Body of pancreas (tissue), 4 donors: ENCODE data around the gene GSAP. TPM values are rescaled to one million over a fixed set of nuclear protein-coding genes. Genes with fewer than 3 reads are reported as not detected.

Experiments used
- ATAC-seq: fragments of 150-250 bp; one replicate; pipeline ENCODE4 v1.9.1; 2016
- DNase-seq, 4 donors: peaks; one replicate each; pipeline ENCODE4 v3.0.0-alpha.2; 2019
- H3K27ac ChIP-seq, 4 donors: fragments of 200-600 bp; sonication (generic); 1 replicate in 3 of 4; 2 replicates in 1 of 4; pipeline versions ENCODE4 v1.5.1 to v1.6.1; 2016 to 2019; ENCODE audit warnings: mild to moderate bottlenecking in 1 of 4, mixed read lengths in 1 of 4, moderate library complexity in 1 of 4
- H3K27me3 ChIP-seq, 2 donors: fragments of 200-600 bp; sonication (generic); one replicate each; pipeline ENCODE4 v1.6.0; 2016; ENCODE audit warnings: mild to moderate bottlenecking in 1 of 2
- H3K36me3 ChIP-seq, 2 donors: fragments of 200-600 bp; sonication (generic); replicated peaks in 1 of 2; 2 replicates each; pipeline ENCODE4 v1.5.1; 2016; ENCODE audit warnings: low read depth in 2 of 2; ENCODE audit not compliant: insufficient read depth in 1 of 2
- H3K4me1 ChIP-seq: fragments of 200-600 bp; sonication (generic); one replicate; pipeline ENCODE4 v1.6.0; 2016
- H3K4me3 ChIP-seq, 2 donors: fragments of 200-600 bp; sonication (generic); 1 replicate in 1 of 2; 2 replicates in 1 of 2; pipeline ENCODE4 v1.5.1; 2016 to 2019
- H3K9me3 ChIP-seq, 3 donors: fragments of 200-600 bp; sonication (generic); 1 replicate in 2 of 3; 2 replicates in 1 of 3; pipeline ENCODE4 v1.5.1; 2016
- POLR2A ChIP-seq, 3 donors: fragments of 450-650 bp; IDR thresholded peaks; one replicate each; pipeline ENCODE4 v1.6.1; 2016; ENCODE audit warnings: antibody characterized with exemption in 3 of 3, mild to moderate bottlenecking in 2 of 3
- WGBS, 2 donors: methylation state at CpG; one replicate each; pipeline ENCODE4 v1.1.5; 2017; 5-methylcytosine and 5-hydroxymethylcytosine counted together
- intact Hi-C: fragments of 100-400 bp; cut with DNase I; formaldehyde crosslinking; loops from one replicate; pipeline ENCODE4 v1.15.1; 2023
- total RNA-seq, 2 donors: library from RNA; depleted of rRNA; stranded (reverse); fragments of >200 nt; gene quantifications; one replicate each; pipeline ENCODE4 v1.1.0, GENCODE V29; 2016
- TF ChIP-seq, protein P1 (sequence below), 7 experiments: fragments of 450-650 bp in 4 of 7; fragments of 200-600 bp in 3 of 7; sonication (generic) in 3 of 7; IDR thresholded peaks; one replicate each; pipeline ENCODE4 v1.5.1; 2016 to 2019; ENCODE audit warnings: antibody characterized with exemption in 7 of 7

Gene GSAP
- total RNA-seq, 2 donors from 2014 or later = 13.7 to 18.8 TPM

GRCh38 chr7:77442636-77443035, 26.5 kb upstream of the GSAP start:
- no peak for TF ChIP-seq POLR2A (IDR thresholded peaks at IDR 0.05)
- TF ChIP-seq, protein P1, sequence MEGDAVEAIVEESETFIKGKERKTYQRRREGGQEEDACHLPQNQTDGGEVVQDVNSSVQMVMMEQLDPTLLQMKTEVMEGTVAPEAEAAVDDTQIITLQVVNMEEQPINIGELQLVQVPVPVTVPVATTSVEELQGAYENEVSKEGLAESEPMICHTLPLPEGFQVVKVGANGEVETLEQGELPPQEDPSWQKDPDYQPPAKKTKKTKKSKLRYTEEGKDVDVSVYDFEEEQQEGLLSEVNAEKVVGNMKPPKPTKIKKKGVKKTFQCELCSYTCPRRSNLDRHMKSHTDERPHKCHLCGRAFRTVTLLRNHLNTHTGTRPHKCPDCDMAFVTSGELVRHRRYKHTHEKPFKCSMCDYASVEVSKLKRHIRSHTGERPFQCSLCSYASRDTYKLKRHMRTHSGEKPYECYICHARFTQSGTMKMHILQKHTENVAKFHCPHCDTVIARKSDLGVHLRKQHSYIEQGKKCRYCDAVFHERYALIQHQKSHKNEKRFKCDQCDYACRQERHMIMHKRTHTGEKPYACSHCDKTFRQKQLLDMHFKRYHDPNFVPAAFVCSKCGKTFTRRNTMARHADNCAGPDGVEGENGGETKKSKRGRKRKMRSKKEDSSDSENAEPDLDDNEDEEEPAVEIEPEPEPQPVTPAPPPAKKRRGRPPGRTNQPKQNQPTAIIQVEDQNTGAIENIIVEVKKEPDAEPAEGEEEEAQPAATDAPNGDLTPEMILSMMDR (IDR thresholded peaks at IDR 0.05) = no peak

DNA sequence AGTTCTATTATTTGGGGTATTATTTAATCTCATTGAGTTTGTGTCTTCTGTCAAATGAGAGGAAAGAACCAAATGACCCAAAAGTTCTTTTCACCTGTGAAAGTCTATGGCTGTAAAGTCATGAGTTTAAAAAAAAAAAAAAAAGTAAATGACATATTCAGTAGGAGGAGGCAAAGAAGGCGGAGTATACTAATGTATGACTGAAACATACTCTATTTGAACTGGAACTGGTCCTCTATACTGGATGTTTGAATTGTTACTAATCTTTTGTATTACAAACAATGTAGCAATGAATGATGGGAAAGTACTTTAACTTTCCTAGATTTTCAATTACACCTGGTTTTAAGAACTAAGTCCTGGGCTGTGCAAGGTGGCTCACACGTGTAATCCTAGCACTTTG, 24.9 kb upstream of the GSAP start:
- no peak for TF ChIP-seq POLR2A (IDR thresholded peaks at IDR 0.05)
- TF ChIP-seq, protein P1 (IDR thresholded peaks at IDR 0.05) = no peak

More at GRCh38 chr7:77442636-77443035, 26.5 kb upstream of the GSAP start:
- H3K27me3 ChIP-seq = no peaks in the 10 kb centered on the region
- WGBS, 2 donors = 80 to 85% methylated on average over 2 of the region's 2 CpGs
- H3K27ac ChIP-seq = no peak overlapping the region
- no peak overlapping the region for H3K4me3 ChIP-seq
- no peak for DNase-seq
- H3K9me3 ChIP-seq = no peaks in the 10 kb centered on the region
- H3K4me1 ChIP-seq = no peaks in the 10 kb centered on the region
- H3K36me3 ChIP-seq = no peaks in the 10 kb centered on the region
- no peak for ATAC-seq
- intact Hi-C loops = no loop called here

DNA sequence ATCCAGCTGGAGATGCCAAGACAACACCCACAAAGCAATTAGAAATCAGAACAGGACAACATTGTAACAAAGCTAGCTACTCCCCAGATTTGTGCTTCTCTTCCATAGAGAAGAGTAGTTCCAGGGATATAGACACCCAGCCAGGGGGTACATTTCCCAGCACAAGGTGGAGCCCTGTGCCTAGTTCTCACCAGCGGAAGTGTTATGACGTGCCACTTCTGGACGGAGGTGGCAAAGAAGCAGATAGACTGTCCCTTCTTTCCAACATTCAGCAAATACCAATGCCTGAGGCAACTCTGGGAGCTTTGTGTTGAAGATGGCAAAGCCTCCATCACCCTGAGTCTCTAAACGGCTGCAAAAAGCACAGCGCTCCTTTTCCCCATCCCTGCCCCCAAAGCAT, 23.4 kb upstream of the GSAP start:
- TF ChIP-seq, protein P1 (IDR thresholded peaks at IDR 0.05) = peak in 4 of 7 experiments; percentile 23 to 34 (median 30)
- TF ChIP-seq POLR2A (IDR thresholded peaks at IDR 0.05) = no peak
- Histone ChIP-seq H3K9me3 (no peaks in the 10 kb centered on the region), H3K4me1 (no peaks in the 10 kb centered on the region), H3K36me3 (no peaks in the 10 kb centered on the region), H3K27me3 (no peaks in the 10 kb centered on the region), H3K27ac (no peak overlapping the region), H3K4me3 (no peak overlapping the region)
- 34 to 38% methylated on average over 5 of the region's 5 CpGs for WGBS, 2 donors
- intact Hi-C loops = no loop called here
- peak; percentile 23 to 56 (median 42) for DNase-seq
- ATAC-seq = peak; percentile 45

More for the DNA sequence above, 24.9 kb upstream of the GSAP start:
- 35 to 56% methylated on average over 2 of the region's 2 CpGs for WGBS, 2 donors
- Histone ChIP-seq H3K27me3 (no peaks in the 10 kb centered on the region), H3K36me3 (no peaks in the 10 kb centered on the region), H3K27ac (no peak overlapping the region), H3K9me3 (no peaks in the 10 kb centered on the region), H3K4me1 (no peaks in the 10 kb centered on the region), H3K4me3 (no peak overlapping the region)
- DNase-seq (no peak), ATAC-seq (peak; percentile 53)
- intact Hi-C loops = no loop called here

- TF ChIP-seq POLR2A (IDR thresholded peaks at IDR 0.05) = no peak
- TF ChIP-seq, protein P1 (IDR thresholded peaks at IDR 0.05) = no peak
Measured at GRCh38 chr7:77438131-77438530, 22.0 kb upstream of the GSAP start.

DNA sequence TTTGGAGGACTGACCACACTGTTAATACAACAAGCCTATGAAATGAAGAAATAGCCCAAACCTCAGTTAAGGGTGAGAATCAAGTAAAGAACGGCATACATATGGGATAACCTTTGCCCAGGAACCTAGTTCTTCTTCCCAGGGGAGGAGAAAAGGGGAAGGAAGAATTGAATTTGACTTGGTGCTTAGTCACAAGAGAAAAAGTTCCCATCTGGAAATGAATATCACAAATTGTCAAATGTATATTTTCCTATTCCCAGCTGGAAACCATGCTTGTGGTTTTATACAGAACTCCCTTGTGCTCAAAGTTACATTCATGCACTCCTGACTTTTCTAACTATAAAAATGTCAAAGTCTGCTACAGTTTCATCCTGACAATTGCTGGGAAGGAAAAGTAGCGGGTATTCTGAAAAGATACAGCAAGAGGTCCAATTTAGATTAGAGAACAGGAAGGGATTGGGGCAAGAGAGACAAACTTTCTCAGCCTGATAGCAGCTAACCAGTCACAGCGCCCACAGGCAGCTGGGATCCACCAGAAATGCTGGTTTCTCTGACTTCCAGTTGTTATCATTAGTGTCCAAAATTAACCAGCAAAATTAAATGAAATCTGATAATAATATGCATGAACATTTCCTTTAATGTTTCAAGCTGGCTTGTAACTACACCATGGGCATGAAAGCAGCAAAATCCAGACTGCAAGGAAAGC, 18.6 kb upstream of the GSAP start:
- no peaks in the 10 kb centered on the region for H3K4me1 ChIP-seq
- H3K9me3 ChIP-seq = no peaks in the 10 kb centered on the region
- H3K36me3 ChIP-seq = no peaks in the 10 kb centered on the region
- TF ChIP-seq POLR2A (IDR thresholded peaks at IDR 0.05) = no peak
- TF ChIP-seq, protein P1 (IDR thresholded peaks at IDR 0.05) = no peak
- no peak overlapping the region for H3K27ac ChIP-seq
- 85 to 89% methylated on average over 3 of the region's 3 CpGs for WGBS, 2 donors
- no peak for ATAC-seq
- no peak overlapping the region for H3K4me3 ChIP-seq
- intact Hi-C loops = no loop called here
- H3K27me3 ChIP-seq = no peaks in the 10 kb centered on the region
- DNase-seq = no peak

More at GRCh38 chr7:77438131-77438530, 22.0 kb upstream of the GSAP start:
- 92 to 100% methylated on average over 1 of the region's 1 CpG for WGBS, 2 donors
- no peaks in the 10 kb centered on the region for H3K27me3 ChIP-seq
- no peak overlapping the region for H3K4me3 ChIP-seq
- intact Hi-C loops = no loop called here
- no peaks in the 10 kb centered on the region for H3K36me3 ChIP-seq
- H3K9me3 ChIP-seq = no peaks in the 10 kb centered on the region
- no peak overlapping the region for H3K27ac ChIP-seq
- ATAC-seq (no peak), DNase-seq (no peak)
- no peaks in the 10 kb centered on the region for H3K4me1 ChIP-seq
